Panc1 (cell line): ENCODE results near the gene WNT9A. TPM values are rescaled to one million over a fixed set of nuclear protein-coding genes. Genes with fewer than 3 reads are reported as not detected.

Experiments
- ATAC-seq: fragments of 200-7000 bp; cut with Tn5 transposase; 2 replicates; pipeline ENCODE4 v1.9.1; 2020; ENCODE audit warnings: mild to moderate bottlenecking, moderate library complexity
- BruUV-seq: library from RNA; stranded (reverse); fragments of 400-500 nt; replicated peaks from 2 replicates; lab custom pipeline; 2021; lab: Mats Ljungman, UMichigan
- CTCF ChIA-PET: fragments of 300-600 bp; sonication (Branson Sonifier 250); formaldehyde crosslinking; loops from one replicate; lab custom pipeline; 2022; ENCODE audit warnings: antibody characterized with exemption; lab: Charles Lee
- POLR2A ChIA-PET: fragments of 300-600 bp; sonication (Branson Sonifier 250); formaldehyde crosslinking; loops from one replicate; lab custom pipeline; 2022; ENCODE audit warnings: antibody characterized with exemption; lab: Charles Lee
- DNase-seq: peaks from one replicate; pipeline ENCODE4 v3.0.0-alpha.2; 2010; ENCODE audit warnings: low read depth, low spot score
- H3K27ac ChIP-seq: 2 replicates; pipeline ENCODE4 v1.5.1; 2011; ENCODE audit warnings: mild to moderate bottlenecking, low read length, inconsistent platforms
- H3K27me3 ChIP-seq: fragments of 200-500 bp; sonication (Bioruptor generic); 2 replicates; pipeline ENCODE4 v1.6.0; 2014; ENCODE audit warnings: low read length, inconsistent platforms; ENCODE audit not compliant: control insufficient read depth, insufficient read depth
- H3K36me3 ChIP-seq: fragments of 200-500 bp; sonication (Bioruptor generic); 2 replicates; pipeline ENCODE4 v1.5.1; 2014; ENCODE audit warnings: inconsistent platforms, mild to moderate bottlenecking, low read length, moderate library complexity; ENCODE audit not compliant: control insufficient read depth, insufficient read depth
- H3K4me1 ChIP-seq: 2 replicates; pipeline ENCODE4 v1.5.1; 2011; ENCODE audit warnings: inconsistent platforms, mild to moderate bottlenecking, low read length, moderate library complexity; ENCODE audit not compliant: control insufficient read depth, insufficient read depth
- H3K4me3 ChIP-seq, 2 experiments: 2 replicates each; pipeline ENCODE4 v1.5.1; 2011 to 2012; ENCODE audit warnings: low read depth in 2 of 2, low read length in 2 of 2, mild to moderate bottlenecking in 2 of 2, inconsistent platforms in 1 of 2, moderate library complexity in 1 of 2
- H3K9me3 ChIP-seq: fragments of 200-500 bp; sonication (Bioruptor generic); 2 replicates; pipeline ENCODE4 v1.5.1; 2014; ENCODE audit warnings: low read depth, mild to moderate bottlenecking, inconsistent platforms, low read length, moderate library complexity; ENCODE audit not compliant: control insufficient read depth, insufficient read depth
- POLR2AphosphoS5 ChIP-seq: IDR thresholded peaks from 2 replicates; pipeline ENCODE4 v1.6.1; 2012; ENCODE audit warnings: mild to moderate bottlenecking, low read depth, low read length, moderate library complexity
- REST ChIP-seq, 2 experiments: IDR thresholded peaks; 2 replicates each; pipeline ENCODE4 v1.6.1; 2011 to 2012; ENCODE audit warnings: low read depth in 2 of 2, control low read depth in 1 of 2, low read length in 1 of 2, mild to moderate bottlenecking in 1 of 2, moderate library complexity in 1 of 2; ENCODE audit not compliant: insufficient read depth in 1 of 2
- SIN3A ChIP-seq: IDR thresholded peaks from 2 replicates; pipeline ENCODE4 v1.6.1; 2012; ENCODE audit warnings: low read depth, mild to moderate bottlenecking, low read length, moderate library complexity, borderline replicate concordance; ENCODE audit not compliant: insufficient read depth
- TCF7L2 ChIP-seq: IDR thresholded peaks from 2 replicates; pipeline ENCODE4 v1.6.1; 2011; ENCODE audit warnings: mild to moderate bottlenecking, low read depth, low read length, inconsistent platforms
- in situ Hi-C: cut with HindIII; loops from 2 replicates; pipeline ENCODE4 v1.10.0; 2016; ENCODE audit warnings: low sequenced_read_pairs, low pct_unique_long_range_greater_than_20kb
- intact Hi-C: fragments of 100-400 bp; cut with micrococcal nuclease; formaldehyde crosslinking; loops from one replicate; pipeline ENCODE4 v1.10.0; 2022; ENCODE audit not compliant: unreplicated experiment
- total RNA-seq: library from RNA; stranded (reverse); gene quantifications from one replicate; pipeline ENCODE4 v1.2.1, GENCODE V29; 2021; ENCODE audit not compliant: unreplicated experiment
- TF ChIP-seq, protein P1 (sequence below): fragments of 450-650 bp; IDR thresholded peaks from 2 replicates; pipeline ENCODE4 v1.5.1; 2017; ENCODE audit warnings: mild to moderate bottlenecking

Gene WNT9A
- total RNA-seq, 1 experiment from 2014 or later, result 26.5 TPM

GRCh38 chr1:227919906-227920305 lies 27.8 kb downstream of the WNT9A start:
- in situ Hi-C loops, result no loop called here
- Histone ChIP-seq H3K36me3 (no peaks in the 10 kb centered on the region), H3K4me3 (no peak overlapping the region), H3K27ac (no peak overlapping the region), H3K9me3 (no peaks in the 10 kb centered on the region), H3K27me3 (no peaks in the 10 kb centered on the region), H3K4me1 (peaks cover 4% of the 10 kb centered on the region; the same call in 1 of the 2 replicates)
- POLR2A ChIA-PET, result interaction anchor here (0.6 kb wide), 1 partner anchor 537 kb away, joined by 5 read pairs; no protein-coding TSS in a partner anchor
- no TSS peak for BruUV-seq
- intact Hi-C loops, result no loop called here
- DNase-seq, result no peak
- ATAC-seq, result no peak
- CTCF ChIA-PET, result no interaction called here
- TF ChIP-seq TCF7L2 (no peak), SIN3A (no peak), POLR2AphosphoS5 (no peak), REST (IDR thresholded peaks at IDR 0.05; ENCODE audit: insufficient read depth in 1 of 2, low read depth in 2 of 2, low read length in 1 of 2) (no peak)
- TF ChIP-seq, protein P1, sequence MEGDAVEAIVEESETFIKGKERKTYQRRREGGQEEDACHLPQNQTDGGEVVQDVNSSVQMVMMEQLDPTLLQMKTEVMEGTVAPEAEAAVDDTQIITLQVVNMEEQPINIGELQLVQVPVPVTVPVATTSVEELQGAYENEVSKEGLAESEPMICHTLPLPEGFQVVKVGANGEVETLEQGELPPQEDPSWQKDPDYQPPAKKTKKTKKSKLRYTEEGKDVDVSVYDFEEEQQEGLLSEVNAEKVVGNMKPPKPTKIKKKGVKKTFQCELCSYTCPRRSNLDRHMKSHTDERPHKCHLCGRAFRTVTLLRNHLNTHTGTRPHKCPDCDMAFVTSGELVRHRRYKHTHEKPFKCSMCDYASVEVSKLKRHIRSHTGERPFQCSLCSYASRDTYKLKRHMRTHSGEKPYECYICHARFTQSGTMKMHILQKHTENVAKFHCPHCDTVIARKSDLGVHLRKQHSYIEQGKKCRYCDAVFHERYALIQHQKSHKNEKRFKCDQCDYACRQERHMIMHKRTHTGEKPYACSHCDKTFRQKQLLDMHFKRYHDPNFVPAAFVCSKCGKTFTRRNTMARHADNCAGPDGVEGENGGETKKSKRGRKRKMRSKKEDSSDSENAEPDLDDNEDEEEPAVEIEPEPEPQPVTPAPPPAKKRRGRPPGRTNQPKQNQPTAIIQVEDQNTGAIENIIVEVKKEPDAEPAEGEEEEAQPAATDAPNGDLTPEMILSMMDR, result no peak

DNA sequence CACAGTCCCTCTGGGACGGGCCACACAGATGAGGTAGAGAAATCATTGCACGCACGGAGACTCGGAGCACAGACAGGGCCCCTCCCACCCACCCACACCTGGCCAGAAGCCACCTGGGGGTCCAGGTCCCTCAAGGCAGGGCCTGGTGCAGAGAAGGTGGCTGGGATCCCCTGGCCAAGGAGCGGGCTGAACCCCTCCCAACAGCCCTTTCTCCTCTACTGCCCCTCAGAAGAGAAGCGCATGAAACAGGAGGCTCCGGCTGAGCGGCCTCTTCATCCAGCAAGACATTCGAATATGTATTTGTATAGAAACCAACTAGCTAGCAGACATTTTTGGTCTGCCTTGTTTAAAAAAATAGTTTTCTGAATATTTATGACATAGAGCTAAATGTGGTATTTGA lies 29.0 kb downstream of the WNT9A start:
- TF ChIP-seq, protein P1, result no peak
- TF ChIP-seq REST (IDR thresholded peaks at IDR 0.05; ENCODE audit: insufficient read depth in 1 of 2, low read depth in 2 of 2, low read length in 1 of 2) (no peak), TCF7L2 (no peak), SIN3A (no peak), POLR2AphosphoS5 (no peak)
- Histone ChIP-seq H3K4me3 (no peak overlapping the region), H3K4me1 (peaks cover 12% of the 10 kb centered on the region), H3K27me3 (no peaks in the 10 kb centered on the region), H3K9me3 (no peaks in the 10 kb centered on the region), H3K27ac (no peak overlapping the region), H3K36me3 (no peaks in the 10 kb centered on the region)
- in situ Hi-C loops, result no loop called here
- no peak for ATAC-seq
- no peak for DNase-seq
- POLR2A ChIA-PET, result interaction anchor here (0.6 kb wide), 1 partner anchor 33 kb away, joined by 3 read pairs; no protein-coding TSS in a partner anchor
- BruUV-seq, result no TSS peak
- intact Hi-C loops, result no loop called here
- CTCF ChIA-PET, result no interaction called here
